ENCODE measurements around the gene CAMK2G. TPM values are rescaled to one million over a fixed set of nuclear protein-coding genes. Genes with fewer than 3 reads are reported as not detected.

CAMK2G gene
- polyA plus RNA-seq, 1 of the 3 experiments (the other 2 are of a cell fraction), result 41.4 TPM

- H3K27ac ChIP-seq (ENCODE audit: low read depth in 2 of 2, low read length in 1 of 2), result no peak overlapping the region
- peaks cover 72% of the 10 kb centered on the region for H3K79me2 ChIP-seq (ENCODE audit: insufficient read depth)
- peak overlapping the region; percentile 97 for H3K4me2 ChIP-seq
- 0 out of 2 replicates have a peak, but pooled peaks have one; percentile 9 for TF ChIP-seq MXI1 (IDR thresholded peaks at IDR 0.05; ENCODE audit: low read depth, low read length)
- no peak for TF ChIP-seq FOXJ3 (CRISPR knock-in tag; IDR thresholded peaks at IDR 0.05)
- POLR2A ChIA-PET, result interaction anchor here (0.9 to 4.0 kb wide), 6 partner anchors 12 to 43 kb away, joined by 3 to 22 read pairs (median 4); partner anchors contain the start of gene SEC24C
- peak overlapping the region; percentile 93 to 98 for H3K4me3 ChIP-seq (ENCODE audit: low read depth in 2 of 2, low read length in 1 of 2)
- H4K20me1 ChIP-seq (ENCODE audit: insufficient read depth), result peaks cover 26% of the 10 kb centered on the region
- H3K9ac ChIP-seq, result peak overlapping the region; percentile 86
- CTCF ChIA-PET, result interaction anchor here (0.7 to 2.1 kb wide), 7 partner anchors 13 to 88 kb away, joined by 3 to 8 read pairs (median 3); partner anchors contain the start of gene CAMK2G
- WGBS (ENCODE audit: low lambda C conversion rate), result 0% methylated on average over 2 of the region's 2 CpGs
- H3K9me2 ChIP-seq, result no peaks in the 10 kb centered on the region
- H3F3A ChIP-seq (replicated peaks; ENCODE audit: insufficient read depth), result peaks cover 9% of the 10 kb centered on the region
- no peaks in the 10 kb centered on the region for H3K9me3 ChIP-seq
- H3K27me3 ChIP-seq (ENCODE audit: insufficient read depth), result no peaks in the 10 kb centered on the region
- DNase-seq, result no peak
- H3K36me3 ChIP-seq (replicated peaks in 1 of 2; ENCODE audit: control insufficient read depth in 1 of 2, insufficient read depth in 2 of 2, low read length in 1 of 2), result peaks cover 10 to 28% of the 10 kb centered on the region in 2 experiments
- H2AFZ ChIP-seq (ENCODE audit: low read depth), result no peak overlapping the region
- H3K4me1 ChIP-seq (ENCODE audit: control insufficient read depth in 1 of 2, insufficient read depth in 2 of 2, low read depth in 1 of 2, low read length in 1 of 2), result peaks cover 0 to 20% of the 10 kb centered on the region in 2 experiments; a peak in 3 of 4 replicates
Measured at GRCh38 chr10:73786512-73786885, 87.9 kb downstream of the CAMK2G start.

DNA sequence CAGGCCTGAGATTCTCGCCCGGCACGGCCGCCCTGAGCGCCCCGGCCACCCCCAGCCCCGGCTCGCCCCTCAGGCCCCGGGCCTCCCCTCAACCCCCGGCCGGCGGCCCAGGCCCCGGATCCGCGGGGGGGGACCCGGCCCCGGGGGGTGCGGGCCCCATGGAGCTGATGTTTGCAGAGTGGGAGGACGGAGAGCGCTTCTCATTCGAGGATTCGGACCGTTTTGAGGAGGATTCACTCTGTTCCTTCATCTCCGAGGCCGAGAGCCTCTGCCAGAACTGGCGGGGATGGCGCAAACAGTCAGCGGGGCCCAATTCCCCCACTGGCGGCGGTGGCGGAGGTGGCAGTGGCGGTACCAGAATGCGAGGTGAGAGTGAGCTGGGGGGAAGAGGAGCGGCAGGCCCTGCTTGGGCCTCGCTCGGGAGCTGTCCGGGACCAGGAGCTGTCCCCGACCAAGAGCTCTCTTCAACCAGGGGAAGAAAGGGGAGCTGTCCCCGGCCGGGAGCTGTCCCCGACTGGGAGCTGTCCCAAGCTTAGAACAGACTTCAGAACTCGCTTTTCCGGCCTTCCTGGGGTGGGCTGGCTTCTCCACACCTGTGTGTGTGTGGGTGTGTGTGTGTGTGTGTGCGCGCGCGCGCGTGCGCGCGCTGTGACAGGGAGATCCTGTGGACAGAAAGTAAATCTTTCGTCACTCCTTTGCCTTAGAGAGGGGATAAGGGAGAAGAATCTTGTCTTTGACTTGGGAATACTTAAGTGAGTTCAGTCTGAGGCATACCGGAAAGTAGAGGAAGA, 88.4 kb downstream of the CAMK2G start:
- H3K36me3 ChIP-seq (replicated peaks in 1 of 2; ENCODE audit: control insufficient read depth in 1 of 2, insufficient read depth in 2 of 2, low read length in 1 of 2), result peaks cover 7 to 22% of the 10 kb centered on the region in 2 experiments
- ChIA-PET CTCF (interaction anchor here (0.8 to 2.1 kb wide), 6 partner anchors 13 to 89 kb away, joined by 3 to 8 read pairs (median 4); partner anchors contain the start of gene CAMK2G), POLR2A (interaction anchor here (0.9 to 4.0 kb wide), 6 partner anchors 11 to 42 kb away, joined by 3 to 22 read pairs (median 4); partner anchors contain the start of gene SEC24C)
- H3K9me3 ChIP-seq, result no peaks in the 10 kb centered on the region
- H3K27ac ChIP-seq (ENCODE audit: low read depth in 2 of 2, low read length in 1 of 2), result peak overlapping the region; percentile 83 to 95
- peak; percentile 59 for DNase-seq
- peak overlapping the region; percentile 97 for H3K4me2 ChIP-seq
- H3K9me2 ChIP-seq, result no peaks in the 10 kb centered on the region
- H3K9ac ChIP-seq, result peak overlapping the region; percentile 86
- H3F3A ChIP-seq (replicated peaks; ENCODE audit: insufficient read depth), result peaks cover 9% of the 10 kb centered on the region
- 6% methylated on average over 6 of the region's 54 CpGs for WGBS (ENCODE audit: low lambda C conversion rate)
- TF ChIP-seq FOSL2 (IDR thresholded peaks at IDR 0.05; ENCODE audit: borderline replicate concordance, low read depth) (no peak), NRF1 (IDR thresholded peaks at IDR 0.05; ENCODE audit: low read depth, low read length) (peak; percentile 43; the same call in 1 of the 2 replicates), MAX (IDR thresholded peaks at IDR 0.05; ENCODE audit: low read depth) (no peak), RFX5 (IDR thresholded peaks at IDR 0.05; ENCODE audit: low read length) (no peak), SIN3A (IDR thresholded peaks at IDR 0.05; ENCODE audit: borderline replicate concordance, low read depth, low read length) (peak; percentile 77; the same call in 1 of the 2 replicates), MXI1 (IDR thresholded peaks at IDR 0.05; ENCODE audit: low read depth, low read length) (peak; percentile 13; the same call in 1 of the 2 replicates)
- TF ChIP-seq, protein P1, sequence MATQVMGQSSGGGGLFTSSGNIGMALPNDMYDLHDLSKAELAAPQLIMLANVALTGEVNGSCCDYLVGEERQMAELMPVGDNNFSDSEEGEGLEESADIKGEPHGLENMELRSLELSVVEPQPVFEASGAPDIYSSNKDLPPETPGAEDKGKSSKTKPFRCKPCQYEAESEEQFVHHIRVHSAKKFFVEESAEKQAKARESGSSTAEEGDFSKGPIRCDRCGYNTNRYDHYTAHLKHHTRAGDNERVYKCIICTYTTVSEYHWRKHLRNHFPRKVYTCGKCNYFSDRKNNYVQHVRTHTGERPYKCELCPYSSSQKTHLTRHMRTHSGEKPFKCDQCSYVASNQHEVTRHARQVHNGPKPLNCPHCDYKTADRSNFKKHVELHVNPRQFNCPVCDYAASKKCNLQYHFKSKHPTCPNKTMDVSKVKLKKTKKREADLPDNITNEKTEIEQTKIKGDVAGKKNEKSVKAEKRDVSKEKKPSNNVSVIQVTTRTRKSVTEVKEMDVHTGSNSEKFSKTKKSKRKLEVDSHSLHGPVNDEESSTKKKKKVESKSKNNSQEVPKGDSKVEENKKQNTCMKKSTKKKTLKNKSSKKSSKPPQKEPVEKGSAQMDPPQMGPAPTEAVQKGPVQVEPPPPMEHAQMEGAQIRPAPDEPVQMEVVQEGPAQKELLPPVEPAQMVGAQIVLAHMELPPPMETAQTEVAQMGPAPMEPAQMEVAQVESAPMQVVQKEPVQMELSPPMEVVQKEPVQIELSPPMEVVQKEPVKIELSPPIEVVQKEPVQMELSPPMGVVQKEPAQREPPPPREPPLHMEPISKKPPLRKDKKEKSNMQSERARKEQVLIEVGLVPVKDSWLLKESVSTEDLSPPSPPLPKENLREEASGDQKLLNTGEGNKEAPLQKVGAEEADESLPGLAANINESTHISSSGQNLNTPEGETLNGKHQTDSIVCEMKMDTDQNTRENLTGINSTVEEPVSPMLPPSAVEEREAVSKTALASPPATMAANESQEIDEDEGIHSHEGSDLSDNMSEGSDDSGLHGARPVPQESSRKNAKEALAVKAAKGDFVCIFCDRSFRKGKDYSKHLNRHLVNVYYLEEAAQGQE (IDR thresholded peaks at IDR 0.05; ENCODE audit: low read depth, low read length), result peak; percentile 91
- H3K4me1 ChIP-seq (ENCODE audit: control insufficient read depth in 1 of 2, insufficient read depth in 2 of 2, low read depth in 1 of 2, low read length in 1 of 2), result peaks cover 0 to 22% of the 10 kb centered on the region in 2 experiments; a peak in 3 of 4 replicates
- no peaks in the 10 kb centered on the region for H3K27me3 ChIP-seq (ENCODE audit: insufficient read depth)
- peaks cover 26% of the 10 kb centered on the region for H4K20me1 ChIP-seq (ENCODE audit: insufficient read depth)
- H3K79me2 ChIP-seq (ENCODE audit: insufficient read depth), result peaks cover 78% of the 10 kb centered on the region
- H3K4me3 ChIP-seq (ENCODE audit: low read depth in 2 of 2, low read length in 1 of 2), result peak overlapping the region; percentile 93 to 98
- no peak overlapping the region; the same call in 1 of the 2 replicates for H2AFZ ChIP-seq (ENCODE audit: low read depth)
